T47D (cell line): Measurements from ENCODE around the gene ANAPC7.
"Not testable (repeated sequence)": the region's sequence is repeated elsewhere in the genome, so short reads cannot be mapped to it uniquely, and the experiment has no call there.

Source experiments
- DNase-seq, 2 experiments: peaks; one replicate each; pipeline versions ENCODE4 v3.0.0 to v3.0.0-alpha.2; 2011 to 2012; ENCODE audit warnings: low read depth in 1 of 2, low spot score in 1 of 2
- JUND ChIP-seq: IDR thresholded peaks from 2 replicates; pipeline ENCODE4 v1.6.1; 2012; ENCODE audit warnings: low read depth
- in situ Hi-C: cut with HindIII; loops from 2 replicates; pipeline ENCODE4 v1.10.0; 2016; ENCODE audit warnings: low sequenced_read_pairs, low pct_unique_long_range_greater_than_20kb

The ANAPC7 gene

DNA sequence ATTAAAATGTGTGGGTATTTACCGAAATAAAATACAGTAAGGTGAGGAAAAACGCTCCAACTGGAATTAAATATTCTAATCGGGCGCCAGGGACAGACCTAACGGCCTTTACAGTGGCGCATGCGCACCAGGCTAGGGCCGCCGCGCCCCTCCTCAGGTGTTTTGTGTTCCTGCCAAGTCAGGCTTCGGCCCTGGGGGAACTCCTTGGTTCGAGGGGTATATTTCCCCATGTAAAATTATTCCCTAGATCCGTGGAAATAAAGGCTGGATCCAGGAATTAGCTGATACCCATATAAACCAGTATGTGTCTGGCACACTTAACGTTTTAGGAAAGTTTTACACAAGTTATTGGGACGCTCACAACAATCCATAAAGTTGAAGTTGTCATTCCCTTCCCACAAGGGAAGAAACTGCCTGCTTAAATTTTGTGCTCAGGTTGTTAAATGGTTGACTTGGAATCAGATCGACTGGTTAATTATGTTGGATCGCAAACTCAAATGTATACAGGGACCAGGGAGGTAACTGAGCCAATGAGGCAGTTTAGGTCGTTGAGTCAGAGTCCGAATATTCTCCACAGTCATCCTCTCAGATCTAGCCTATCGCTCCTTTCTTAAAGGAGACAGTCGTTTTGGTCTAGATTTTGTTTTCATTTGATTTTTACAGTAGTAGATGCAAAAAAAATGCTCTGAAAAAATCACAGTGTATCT lies 621 bp upstream of the ANAPC7 start:
- peak; percentile 88 to 90 for DNase-seq
- in situ Hi-C loops: no loop called here

GRCh38 chr12:110382683-110383082 lies 20.8 kb downstream of the ANAPC7 start:
- in situ Hi-C loops: no loop called here
- no peak for DNase-seq
- TF ChIP-seq JUND: no peak

More for the DNA sequence above, 621 bp upstream of the ANAPC7 start:
- no peak for TF ChIP-seq JUND

- in situ Hi-C loops: no loop called here
- DNase-seq: no peak
- TF ChIP-seq JUND: no peak
Measured at GRCh38 chr12:110379631-110380030, 23.9 kb downstream of the ANAPC7 start.

GRCh38 chr12:110379197-110379596 lies 24.3 kb downstream of the ANAPC7 start:
- DNase-seq: no peak
- in situ Hi-C loops: no loop called here
- no peak for TF ChIP-seq JUND

- DNase-seq, in situ Hi-C loops: not testable (repeated sequence)
Measured at GRCh38 chr12:110378131-110378790, 25.2 kb downstream of the ANAPC7 start.

DNA sequence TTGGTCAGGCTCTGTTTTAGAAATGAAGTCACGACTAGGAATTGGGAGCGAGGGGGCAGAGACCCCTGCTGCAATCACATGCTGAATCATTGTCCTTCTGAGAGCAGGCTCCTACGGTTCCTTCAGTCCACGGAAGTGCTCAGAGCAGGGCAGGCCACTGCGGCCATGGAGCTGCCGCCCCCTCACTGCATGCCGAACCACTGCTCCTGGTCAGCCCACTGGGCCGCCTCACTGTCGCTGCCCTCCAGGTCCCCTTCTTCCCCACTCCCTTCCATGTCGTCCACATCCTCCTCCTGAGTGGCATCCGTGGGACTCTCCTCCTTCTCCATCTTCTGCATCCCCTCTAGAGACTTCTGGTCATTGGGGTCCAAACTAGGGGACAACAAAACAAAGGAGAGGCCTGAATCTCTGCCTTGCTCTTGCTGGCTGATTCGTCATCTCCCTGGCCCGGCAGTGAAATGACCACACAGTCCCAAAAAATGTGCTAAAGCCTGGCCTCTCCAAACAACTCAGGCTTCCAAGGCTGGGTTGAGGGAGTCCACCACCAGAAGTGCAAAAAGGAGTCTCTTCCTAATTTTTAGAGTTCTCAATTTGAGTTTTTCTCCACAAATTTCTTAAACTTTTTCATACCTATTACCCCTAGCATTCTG lies 29.4 kb downstream of the ANAPC7 start:
- no peak for DNase-seq
- in situ Hi-C loops: no loop called here
- no peak for TF ChIP-seq JUND

DNA sequence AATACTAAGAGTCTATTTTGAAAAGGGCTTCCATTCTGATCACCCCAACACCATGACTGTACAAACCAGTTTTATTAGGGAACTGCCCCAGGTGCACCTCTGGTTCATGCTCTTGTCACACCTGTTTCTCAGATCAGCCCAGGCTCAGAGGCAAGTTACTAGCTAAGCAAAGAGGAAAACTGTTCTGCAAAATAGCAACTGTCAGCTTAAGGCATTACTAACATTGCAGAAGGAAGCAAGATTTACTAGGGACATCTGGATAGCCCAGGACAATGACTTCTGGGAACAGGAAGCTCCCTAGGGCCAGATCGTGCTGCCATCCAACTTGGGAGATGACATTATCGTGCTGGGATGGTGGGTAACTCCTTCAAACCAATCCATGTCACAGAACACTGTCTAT lies 30.1 kb downstream of the ANAPC7 start:
- no peak for DNase-seq

DNA sequence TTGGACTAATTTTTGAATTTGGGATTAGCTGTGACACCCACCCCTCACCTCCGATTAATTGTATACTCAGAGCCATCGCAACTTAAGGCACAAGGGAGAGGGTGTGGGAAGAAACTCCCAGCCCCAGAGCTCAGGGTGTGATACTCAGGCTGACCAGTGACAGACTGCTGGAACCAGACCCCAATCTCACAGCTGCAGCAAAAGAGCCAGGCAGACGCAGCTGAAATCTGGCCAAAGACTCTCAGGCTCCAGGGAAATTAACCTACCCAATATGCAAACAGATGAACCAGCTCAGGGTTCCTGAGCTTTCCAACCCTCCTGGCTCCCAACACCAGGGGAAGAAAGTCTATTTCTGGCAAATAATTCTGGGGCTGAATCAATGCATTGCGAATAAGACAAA lies 30.5 kb downstream of the ANAPC7 start:
- TF ChIP-seq JUND: no peak

More for the DNA sequence above, 30.1 kb downstream of the ANAPC7 start:
- TF ChIP-seq JUND: no peak
- in situ Hi-C loops: no loop called here

DNA sequence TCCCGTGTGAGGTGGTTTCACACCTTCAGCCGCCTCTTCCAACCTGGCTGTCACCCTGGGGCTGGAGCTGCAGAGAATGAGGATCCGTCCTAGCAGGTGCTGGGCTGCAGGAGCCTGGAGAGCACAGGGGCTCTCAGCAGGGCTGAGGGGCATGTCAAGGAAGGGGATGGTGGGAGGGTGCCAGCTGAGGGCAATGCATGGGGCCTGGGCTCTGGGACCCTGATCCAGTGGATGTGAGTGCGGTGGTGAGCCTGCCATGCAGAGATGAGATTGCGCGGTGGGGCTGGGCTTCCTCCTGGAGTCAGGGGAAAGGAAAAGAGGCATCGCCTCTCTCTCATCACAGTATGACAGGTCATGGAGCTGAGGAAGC lies 31.5 kb downstream of the ANAPC7 start:
- DNase-seq: no peak
- in situ Hi-C loops: no loop called here
- TF ChIP-seq JUND: no peak

More for the DNA sequence above, 30.5 kb downstream of the ANAPC7 start:
- in situ Hi-C loops: no loop called here
- DNase-seq: no peak

GRCh38 chr12:110371408-110372055 lies 32.0 kb downstream of the ANAPC7 start:
- in situ Hi-C loops: no loop called here
- no peak for DNase-seq
- TF ChIP-seq JUND: no peak

DNA sequence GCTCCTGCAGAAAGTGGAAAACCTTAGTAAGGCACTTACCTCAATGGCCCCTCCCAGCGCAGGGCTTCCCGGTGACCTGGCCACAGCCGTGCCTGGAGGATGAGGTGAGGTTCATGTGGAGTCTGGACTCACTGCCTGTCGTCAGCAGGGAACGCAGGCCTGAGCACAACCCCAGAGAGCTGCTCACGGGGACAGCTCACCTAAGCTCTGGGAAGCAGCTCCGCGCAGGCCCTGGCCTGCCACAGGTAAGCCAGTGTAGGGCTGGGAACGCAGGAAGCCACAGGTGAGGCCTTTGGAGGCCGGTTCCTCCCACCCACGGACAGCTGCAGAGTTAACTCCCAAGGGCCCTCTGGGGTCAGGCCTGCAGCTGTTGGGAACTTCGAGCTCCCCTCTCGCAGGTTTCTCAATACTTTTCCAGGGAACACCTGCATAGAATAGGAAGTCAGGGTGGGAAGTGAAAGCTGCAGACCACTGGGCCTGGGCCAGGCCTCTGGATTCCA lies 32.7 kb downstream of the ANAPC7 start:
- DNase-seq: no peak
- no peak for TF ChIP-seq JUND
- in situ Hi-C loops: no loop called here

- DNase-seq: no peak
- TF ChIP-seq JUND: no peak
- in situ Hi-C loops: no loop called here
Measured at GRCh38 chr12:110369992-110370391, 33.5 kb downstream of the ANAPC7 start.
